GM19239 (cell line): ENCODE data around the gene GRIP2.
A peak's percentile ranks its signal among the peaks of the same experiment; 100 is the strongest.

Source experiments
- DNase-seq: peaks from one replicate; pipeline ENCODE4 v3.0.0; 2011; ENCODE audit warnings: low spot score; ENCODE audit not compliant: insufficient read length
- FAIRE-seq: peaks from 2 replicates; lab custom pipeline; 2011; peaks lifted over from hg19 to GRCh38; lab: Jason Lieb, UNC

The GRIP2 gene

GRCh38 chr3:14458434-14459275 lies 81.5 kb downstream of the GRIP2 start:
- DNase-seq (no peak), FAIRE-seq (peak; percentile 4)

- DNase-seq: no peak
- FAIRE-seq: no peak
These were observed 82.1 kb downstream of the GRIP2 start for GRCh38 chr3:14457999-14458398.

GRCh38 chr3:14457481-14457880 lies 82.7 kb downstream of the GRIP2 start:
- FAIRE-seq: no peak
- DNase-seq: no peak

GRCh38 chr3:14456794-14457193 lies 83.3 kb downstream of the GRIP2 start:
- DNase-seq (no peak), FAIRE-seq (no peak)

GRCh38 chr3:14455571-14456317 lies 84.4 kb downstream of the GRIP2 start:
- FAIRE-seq (no peak), DNase-seq (no peak)

- FAIRE-seq (no peak), DNase-seq (no peak)
These were observed 85.4 kb downstream of the GRIP2 start for GRCh38 chr3:14454639-14455310.

GRCh38 chr3:14453876-14454638 lies 86.1 kb downstream of the GRIP2 start:
- no peak for DNase-seq
- FAIRE-seq: no peak

- FAIRE-seq (no peak), DNase-seq (no peak)
These were observed 87.1 kb downstream of the GRIP2 start for GRCh38 chr3:14452740-14453710.

GRCh38 chr3:14451844-14452739 lies 88.0 kb downstream of the GRIP2 start:
- DNase-seq (no peak), FAIRE-seq (no peak)

- DNase-seq (no peak), FAIRE-seq (no peak)
These were observed 89.1 kb downstream of the GRIP2 start for GRCh38 chr3:14450922-14451606.

GRCh38 chr3:14450506-14450905 lies 89.6 kb downstream of the GRIP2 start:
- FAIRE-seq (no peak), DNase-seq (no peak)

- DNase-seq (no peak), FAIRE-seq (no peak)
These were observed 91.1 kb downstream of the GRIP2 start for GRCh38 chr3:14448756-14449727.

- DNase-seq (no peak), FAIRE-seq (no peak)
These were observed 92.1 kb downstream of the GRIP2 start for GRCh38 chr3:14448063-14448462.

GRCh38 chr3:14446988-14447570 lies 93.1 kb downstream of the GRIP2 start:
- FAIRE-seq: no peak
- no peak for DNase-seq

- FAIRE-seq (no peak), DNase-seq (no peak)
These were observed 94.4 kb downstream of the GRIP2 start for GRCh38 chr3:14445773-14446172.

GRCh38 chr3:14444380-14444779 lies 95.8 kb downstream of the GRIP2 start:
- FAIRE-seq: no peak
- no peak for DNase-seq
